GM12874 (cell line): Measurements from ENCODE around the gene PAX8.

Experiments used
- TF ChIP-seq, protein P1 (sequence below): IDR thresholded peaks from 2 replicates; pipeline ENCODE4 v1.5.1; 2011; ENCODE audit warnings: low read depth, mild to moderate bottlenecking, control low read depth, low read length, moderate library complexity; ENCODE audit not compliant: insufficient read depth

Gene PAX8

DNA sequence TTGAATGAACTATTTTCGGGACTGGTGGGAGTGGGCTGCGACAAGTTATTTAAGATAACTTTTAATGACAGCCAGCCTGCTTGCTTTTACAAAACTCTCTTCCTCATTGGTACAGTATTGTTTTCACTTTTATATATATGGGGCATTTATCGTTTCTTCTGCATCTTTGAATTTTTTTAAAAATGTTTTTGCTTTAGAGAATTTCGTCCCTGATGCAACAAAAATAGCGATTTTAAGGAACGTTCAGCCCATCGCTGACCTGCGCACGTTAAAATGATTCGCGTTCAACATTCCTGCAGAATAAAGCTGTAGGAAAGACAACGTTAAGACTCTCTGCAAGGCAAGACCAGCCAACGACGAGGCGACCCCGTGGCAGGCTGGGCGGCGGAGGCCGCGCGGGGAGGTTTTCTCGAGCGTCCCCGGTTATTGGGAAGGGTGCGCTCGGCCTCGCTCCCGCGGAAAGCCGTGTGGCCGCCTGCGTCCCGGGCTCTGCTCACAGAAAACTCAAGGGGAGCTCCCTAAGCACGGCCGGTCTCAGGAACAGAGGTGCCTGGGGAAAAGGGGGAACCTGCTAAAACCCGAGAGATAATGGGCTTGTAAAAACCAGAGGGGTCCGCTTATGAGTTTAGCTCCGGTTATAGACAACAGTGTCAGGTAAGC lies 3.0 kb downstream of the PAX8 start:
- TF ChIP-seq, protein P1, sequence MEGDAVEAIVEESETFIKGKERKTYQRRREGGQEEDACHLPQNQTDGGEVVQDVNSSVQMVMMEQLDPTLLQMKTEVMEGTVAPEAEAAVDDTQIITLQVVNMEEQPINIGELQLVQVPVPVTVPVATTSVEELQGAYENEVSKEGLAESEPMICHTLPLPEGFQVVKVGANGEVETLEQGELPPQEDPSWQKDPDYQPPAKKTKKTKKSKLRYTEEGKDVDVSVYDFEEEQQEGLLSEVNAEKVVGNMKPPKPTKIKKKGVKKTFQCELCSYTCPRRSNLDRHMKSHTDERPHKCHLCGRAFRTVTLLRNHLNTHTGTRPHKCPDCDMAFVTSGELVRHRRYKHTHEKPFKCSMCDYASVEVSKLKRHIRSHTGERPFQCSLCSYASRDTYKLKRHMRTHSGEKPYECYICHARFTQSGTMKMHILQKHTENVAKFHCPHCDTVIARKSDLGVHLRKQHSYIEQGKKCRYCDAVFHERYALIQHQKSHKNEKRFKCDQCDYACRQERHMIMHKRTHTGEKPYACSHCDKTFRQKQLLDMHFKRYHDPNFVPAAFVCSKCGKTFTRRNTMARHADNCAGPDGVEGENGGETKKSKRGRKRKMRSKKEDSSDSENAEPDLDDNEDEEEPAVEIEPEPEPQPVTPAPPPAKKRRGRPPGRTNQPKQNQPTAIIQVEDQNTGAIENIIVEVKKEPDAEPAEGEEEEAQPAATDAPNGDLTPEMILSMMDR = no peak

DNA sequence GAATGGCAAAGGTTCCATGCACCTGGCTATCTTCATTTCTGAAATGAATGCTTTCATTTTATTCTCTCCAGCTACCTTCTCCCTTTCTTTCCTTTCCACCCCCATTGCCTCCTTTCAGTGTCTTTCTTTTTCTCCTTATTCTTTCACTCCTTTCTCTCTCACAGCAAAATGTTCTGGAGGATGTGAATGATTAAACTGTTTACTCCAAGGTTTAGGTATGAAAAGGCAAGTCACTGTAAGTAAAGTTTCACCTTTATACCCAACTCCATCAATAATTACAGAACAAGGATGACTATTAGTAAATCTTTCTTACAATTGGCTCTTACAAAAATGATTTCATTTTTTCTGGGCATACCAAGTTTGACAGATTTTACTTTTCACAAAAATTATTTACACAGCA lies 4.3 kb downstream of the PAX8 start:
- TF ChIP-seq, protein P1 = no peak

DNA sequence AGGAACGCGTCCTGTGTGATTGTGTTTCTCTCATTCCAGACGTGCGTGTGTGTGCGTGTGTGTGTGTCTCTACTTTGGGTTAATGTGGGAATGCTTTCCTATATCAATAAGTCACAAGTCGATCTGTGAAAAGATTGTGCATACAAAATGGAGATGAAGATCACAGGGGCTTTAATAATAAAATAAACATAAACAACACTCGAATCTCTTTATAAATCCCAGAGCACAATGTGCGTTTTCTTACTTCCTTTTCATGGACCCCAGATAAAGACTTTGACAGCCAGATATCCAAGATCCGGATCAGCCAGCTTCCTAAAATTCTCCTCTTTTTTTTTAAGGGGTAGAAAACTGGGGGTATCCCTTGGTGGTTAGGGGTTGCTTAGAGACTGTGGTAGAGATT lies 4.7 kb downstream of the PAX8 start:
- TF ChIP-seq, protein P1 = no peak

DNA sequence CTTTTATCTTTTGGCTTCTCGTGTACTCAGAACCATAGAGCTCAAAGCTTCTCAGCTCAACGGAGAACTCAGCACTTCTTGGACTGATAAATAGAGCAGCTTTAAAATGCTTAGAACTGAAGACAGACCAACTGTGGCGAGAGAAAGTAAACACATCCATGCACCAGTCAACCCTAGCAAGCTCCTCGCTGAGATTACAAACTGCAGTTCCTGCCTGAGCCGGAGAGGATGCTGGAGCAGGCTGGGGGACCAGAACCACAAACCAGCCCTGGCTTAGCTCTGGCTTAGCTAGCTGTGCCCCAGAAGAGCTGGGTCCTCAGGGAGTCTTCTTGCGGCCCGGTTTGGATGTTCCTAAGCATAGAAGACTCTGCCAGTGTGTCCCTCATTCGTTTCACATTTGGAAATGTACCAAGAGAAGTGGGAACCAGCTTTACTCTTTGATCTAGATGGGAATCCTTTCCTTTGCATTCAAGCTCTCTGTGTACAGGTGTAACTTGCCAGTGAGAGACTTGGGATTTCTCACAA lies 5.6 kb downstream of the PAX8 start:
- TF ChIP-seq, protein P1 = no peak

DNA sequence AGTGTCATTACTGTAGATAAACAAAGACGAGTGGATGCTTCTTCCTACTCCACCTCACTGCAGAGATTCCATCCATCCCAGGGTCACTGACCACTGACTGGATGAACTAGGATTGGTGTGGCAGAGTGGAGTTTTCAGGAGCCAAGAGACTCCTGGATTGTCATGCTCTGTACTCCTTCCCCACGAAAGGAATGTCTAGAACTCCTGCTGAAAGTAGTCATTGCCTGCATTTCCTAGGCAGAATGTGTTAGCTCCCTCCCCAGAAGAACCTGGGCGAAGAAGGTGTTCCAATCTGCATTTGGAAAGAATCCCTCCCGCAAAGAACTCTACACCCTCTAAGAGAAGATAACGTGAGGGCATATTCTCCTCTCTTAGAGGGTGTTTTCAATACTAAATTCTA lies 6.2 kb downstream of the PAX8 start:
- TF ChIP-seq, protein P1 = no peak

DNA sequence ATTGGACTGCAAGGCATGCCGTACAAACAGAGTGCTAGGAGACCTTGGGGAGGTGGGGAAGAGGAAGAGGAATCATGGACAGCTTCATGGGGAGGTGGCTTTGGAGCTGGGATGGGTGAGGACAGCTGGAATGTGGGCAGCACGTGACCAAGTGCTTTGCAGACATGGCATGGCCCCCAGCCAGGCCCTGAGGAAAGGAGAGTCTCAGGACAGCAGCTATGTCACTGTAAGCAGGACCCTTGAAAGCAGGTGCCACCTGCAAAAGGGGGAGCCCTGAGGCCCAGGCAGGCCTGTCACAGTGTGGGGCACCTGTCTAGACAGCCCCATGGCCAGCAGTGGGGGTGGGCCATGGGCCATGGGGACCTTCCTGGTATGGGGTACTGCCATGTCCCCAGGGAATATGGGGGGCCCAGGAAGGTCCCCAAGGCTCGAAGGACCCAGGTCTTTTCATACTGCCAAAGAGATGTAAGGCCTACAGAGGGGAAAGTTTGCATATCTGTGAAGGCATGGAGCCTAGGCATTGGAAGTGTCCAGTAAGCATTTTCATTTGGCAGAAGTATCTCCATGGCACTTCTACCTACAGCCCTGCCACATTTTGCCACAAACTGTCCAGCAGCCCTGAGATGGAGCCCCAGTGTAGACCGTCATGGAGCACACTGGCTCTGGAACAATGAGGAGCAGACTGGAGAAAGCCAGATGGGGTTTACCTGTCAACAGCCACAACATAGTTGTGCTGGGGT lies 9.9 kb downstream of the PAX8 start:
- TF ChIP-seq, protein P1 = no peak

DNA sequence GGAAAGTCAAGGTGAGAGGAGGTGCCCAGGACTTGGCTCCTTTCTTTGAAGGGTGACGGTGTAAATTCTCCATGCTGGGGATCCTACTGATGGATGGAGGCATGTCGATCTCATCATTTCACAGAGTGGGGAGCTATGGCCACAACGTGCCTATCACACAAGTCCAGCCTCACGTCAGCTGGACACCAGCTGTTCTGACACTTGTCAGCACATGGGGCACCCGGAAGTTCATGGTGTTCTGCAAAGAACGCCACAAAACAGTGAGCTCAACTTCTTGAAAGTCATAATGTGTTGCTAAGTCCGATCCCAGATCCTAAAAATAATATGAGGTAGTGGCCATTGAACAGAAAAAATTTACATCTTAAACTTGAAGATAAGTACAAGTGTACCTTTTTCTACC lies 12.3 kb downstream of the PAX8 start:
- TF ChIP-seq, protein P1 = no peak
